ENCODE measurements around the gene PDE11A.

- TF ChIP-seq POLR2A (IDR thresholded peaks at IDR 0.05; ENCODE audit: low read length) (no peak), GATA1 (IDR thresholded peaks at IDR 0.05; ENCODE audit: low read depth, low read length) (no peak)
Observed at GRCh38 chr2:177902395-177903163, 170.0 kb downstream of the PDE11A start.
